ENCODE measurements around the gene CHIT1. TPM values are rescaled to one million over a fixed set of nuclear protein-coding genes. Genes with fewer than 3 reads are reported as not detected.

Gene CHIT1
- total and polyA plus RNA-seq, 2 experiments from 2014 or later: 0.07 to 0.47 TPM

DNA sequence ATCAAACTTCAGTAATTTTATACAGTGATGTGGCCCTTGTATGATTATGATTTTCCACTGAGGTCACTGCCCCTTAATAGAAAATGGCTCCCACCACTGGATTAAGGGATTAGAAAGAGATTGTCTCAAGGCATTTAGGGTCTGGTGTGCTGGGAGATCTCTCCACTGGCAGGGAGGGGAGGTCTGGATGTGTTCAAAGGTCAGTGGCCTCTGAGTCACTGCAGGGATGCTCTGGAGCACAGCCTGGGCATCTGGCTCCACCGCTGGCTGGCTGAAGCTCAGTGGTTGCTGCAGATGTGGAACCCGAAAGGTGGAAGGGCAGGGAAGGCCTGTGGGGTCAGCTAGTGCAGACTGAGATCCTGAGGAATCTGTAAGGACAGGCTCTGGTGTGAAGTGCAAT is 24.7 kb downstream of the CHIT1 start:
- Histone ChIP-seq H3K4me2 (no peak overlapping the region), H3K4me3 (no peak overlapping the region), H3K36me3 (ENCODE audit: insufficient read depth) (no peaks in the 10 kb centered on the region), H3K27me3 (ENCODE audit: insufficient read depth) (no peaks in the 10 kb centered on the region), H3K79me2 (replicated peaks; ENCODE audit: insufficient read depth) (no peaks in the 10 kb centered on the region), H3K27ac (ENCODE audit: low read depth) (no peak overlapping the region), H3K4me1 (ENCODE audit: insufficient read depth) (no peaks in the 10 kb centered on the region), H3F3A (replicated peaks; ENCODE audit: low read depth) (no peaks in the 10 kb centered on the region), H4K20me1 (replicated peaks; ENCODE audit: insufficient read depth) (no peaks in the 10 kb centered on the region), H2AFZ (no peak overlapping the region), H3K9me2 (ENCODE audit: insufficient read depth) (no peaks in the 10 kb centered on the region)
- H3K4me3 Mint-ChIP-seq: no peak overlapping the region
- H3K9me3 Mint-ChIP-seq: no peaks in the 10 kb centered on the region
- H3K4me1 Mint-ChIP-seq: peaks cover 5% of the 10 kb centered on the region
- no peaks in the 10 kb centered on the region for H3K36me3 Mint-ChIP-seq (ENCODE audit: low read depth)
- ATAC-seq (no peak), DNase-seq (ENCODE audit: low spot score) (no peak)
- H3K27ac Mint-ChIP-seq: no peak overlapping the region
- TF ChIP-seq EZH2 (IDR thresholded peaks at IDR 0.05; ENCODE audit: low read depth, unreplicated experiment): no peak
- TF ChIP-seq STAT1 (IDR thresholded peaks at IDR 0.05; ENCODE audit: unreplicated experiment): no peak
- no peak for TF ChIP-seq ZNF331 (CRISPR knock-in tag; IDR thresholded peaks at IDR 0.05; ENCODE audit: low read depth)
- TF ChIP-seq, protein P1, sequence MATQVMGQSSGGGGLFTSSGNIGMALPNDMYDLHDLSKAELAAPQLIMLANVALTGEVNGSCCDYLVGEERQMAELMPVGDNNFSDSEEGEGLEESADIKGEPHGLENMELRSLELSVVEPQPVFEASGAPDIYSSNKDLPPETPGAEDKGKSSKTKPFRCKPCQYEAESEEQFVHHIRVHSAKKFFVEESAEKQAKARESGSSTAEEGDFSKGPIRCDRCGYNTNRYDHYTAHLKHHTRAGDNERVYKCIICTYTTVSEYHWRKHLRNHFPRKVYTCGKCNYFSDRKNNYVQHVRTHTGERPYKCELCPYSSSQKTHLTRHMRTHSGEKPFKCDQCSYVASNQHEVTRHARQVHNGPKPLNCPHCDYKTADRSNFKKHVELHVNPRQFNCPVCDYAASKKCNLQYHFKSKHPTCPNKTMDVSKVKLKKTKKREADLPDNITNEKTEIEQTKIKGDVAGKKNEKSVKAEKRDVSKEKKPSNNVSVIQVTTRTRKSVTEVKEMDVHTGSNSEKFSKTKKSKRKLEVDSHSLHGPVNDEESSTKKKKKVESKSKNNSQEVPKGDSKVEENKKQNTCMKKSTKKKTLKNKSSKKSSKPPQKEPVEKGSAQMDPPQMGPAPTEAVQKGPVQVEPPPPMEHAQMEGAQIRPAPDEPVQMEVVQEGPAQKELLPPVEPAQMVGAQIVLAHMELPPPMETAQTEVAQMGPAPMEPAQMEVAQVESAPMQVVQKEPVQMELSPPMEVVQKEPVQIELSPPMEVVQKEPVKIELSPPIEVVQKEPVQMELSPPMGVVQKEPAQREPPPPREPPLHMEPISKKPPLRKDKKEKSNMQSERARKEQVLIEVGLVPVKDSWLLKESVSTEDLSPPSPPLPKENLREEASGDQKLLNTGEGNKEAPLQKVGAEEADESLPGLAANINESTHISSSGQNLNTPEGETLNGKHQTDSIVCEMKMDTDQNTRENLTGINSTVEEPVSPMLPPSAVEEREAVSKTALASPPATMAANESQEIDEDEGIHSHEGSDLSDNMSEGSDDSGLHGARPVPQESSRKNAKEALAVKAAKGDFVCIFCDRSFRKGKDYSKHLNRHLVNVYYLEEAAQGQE (IDR thresholded peaks at IDR 0.05; ENCODE audit: unreplicated experiment): no peak
- no peak for TF ChIP-seq EZH2phosphoT487 (IDR thresholded peaks at IDR 0.05; ENCODE audit: unreplicated experiment)
- TF ChIP-seq, protein P2, sequence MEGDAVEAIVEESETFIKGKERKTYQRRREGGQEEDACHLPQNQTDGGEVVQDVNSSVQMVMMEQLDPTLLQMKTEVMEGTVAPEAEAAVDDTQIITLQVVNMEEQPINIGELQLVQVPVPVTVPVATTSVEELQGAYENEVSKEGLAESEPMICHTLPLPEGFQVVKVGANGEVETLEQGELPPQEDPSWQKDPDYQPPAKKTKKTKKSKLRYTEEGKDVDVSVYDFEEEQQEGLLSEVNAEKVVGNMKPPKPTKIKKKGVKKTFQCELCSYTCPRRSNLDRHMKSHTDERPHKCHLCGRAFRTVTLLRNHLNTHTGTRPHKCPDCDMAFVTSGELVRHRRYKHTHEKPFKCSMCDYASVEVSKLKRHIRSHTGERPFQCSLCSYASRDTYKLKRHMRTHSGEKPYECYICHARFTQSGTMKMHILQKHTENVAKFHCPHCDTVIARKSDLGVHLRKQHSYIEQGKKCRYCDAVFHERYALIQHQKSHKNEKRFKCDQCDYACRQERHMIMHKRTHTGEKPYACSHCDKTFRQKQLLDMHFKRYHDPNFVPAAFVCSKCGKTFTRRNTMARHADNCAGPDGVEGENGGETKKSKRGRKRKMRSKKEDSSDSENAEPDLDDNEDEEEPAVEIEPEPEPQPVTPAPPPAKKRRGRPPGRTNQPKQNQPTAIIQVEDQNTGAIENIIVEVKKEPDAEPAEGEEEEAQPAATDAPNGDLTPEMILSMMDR (conservative IDR thresholded peaks at IDR 0.05; ENCODE audit: low read depth in 2 of 2): no peak
- TF ChIP-seq ZNF114 (CRISPR knock-in tag; IDR thresholded peaks at IDR 0.05): no peak
- TF ChIP-seq, protein P3, sequence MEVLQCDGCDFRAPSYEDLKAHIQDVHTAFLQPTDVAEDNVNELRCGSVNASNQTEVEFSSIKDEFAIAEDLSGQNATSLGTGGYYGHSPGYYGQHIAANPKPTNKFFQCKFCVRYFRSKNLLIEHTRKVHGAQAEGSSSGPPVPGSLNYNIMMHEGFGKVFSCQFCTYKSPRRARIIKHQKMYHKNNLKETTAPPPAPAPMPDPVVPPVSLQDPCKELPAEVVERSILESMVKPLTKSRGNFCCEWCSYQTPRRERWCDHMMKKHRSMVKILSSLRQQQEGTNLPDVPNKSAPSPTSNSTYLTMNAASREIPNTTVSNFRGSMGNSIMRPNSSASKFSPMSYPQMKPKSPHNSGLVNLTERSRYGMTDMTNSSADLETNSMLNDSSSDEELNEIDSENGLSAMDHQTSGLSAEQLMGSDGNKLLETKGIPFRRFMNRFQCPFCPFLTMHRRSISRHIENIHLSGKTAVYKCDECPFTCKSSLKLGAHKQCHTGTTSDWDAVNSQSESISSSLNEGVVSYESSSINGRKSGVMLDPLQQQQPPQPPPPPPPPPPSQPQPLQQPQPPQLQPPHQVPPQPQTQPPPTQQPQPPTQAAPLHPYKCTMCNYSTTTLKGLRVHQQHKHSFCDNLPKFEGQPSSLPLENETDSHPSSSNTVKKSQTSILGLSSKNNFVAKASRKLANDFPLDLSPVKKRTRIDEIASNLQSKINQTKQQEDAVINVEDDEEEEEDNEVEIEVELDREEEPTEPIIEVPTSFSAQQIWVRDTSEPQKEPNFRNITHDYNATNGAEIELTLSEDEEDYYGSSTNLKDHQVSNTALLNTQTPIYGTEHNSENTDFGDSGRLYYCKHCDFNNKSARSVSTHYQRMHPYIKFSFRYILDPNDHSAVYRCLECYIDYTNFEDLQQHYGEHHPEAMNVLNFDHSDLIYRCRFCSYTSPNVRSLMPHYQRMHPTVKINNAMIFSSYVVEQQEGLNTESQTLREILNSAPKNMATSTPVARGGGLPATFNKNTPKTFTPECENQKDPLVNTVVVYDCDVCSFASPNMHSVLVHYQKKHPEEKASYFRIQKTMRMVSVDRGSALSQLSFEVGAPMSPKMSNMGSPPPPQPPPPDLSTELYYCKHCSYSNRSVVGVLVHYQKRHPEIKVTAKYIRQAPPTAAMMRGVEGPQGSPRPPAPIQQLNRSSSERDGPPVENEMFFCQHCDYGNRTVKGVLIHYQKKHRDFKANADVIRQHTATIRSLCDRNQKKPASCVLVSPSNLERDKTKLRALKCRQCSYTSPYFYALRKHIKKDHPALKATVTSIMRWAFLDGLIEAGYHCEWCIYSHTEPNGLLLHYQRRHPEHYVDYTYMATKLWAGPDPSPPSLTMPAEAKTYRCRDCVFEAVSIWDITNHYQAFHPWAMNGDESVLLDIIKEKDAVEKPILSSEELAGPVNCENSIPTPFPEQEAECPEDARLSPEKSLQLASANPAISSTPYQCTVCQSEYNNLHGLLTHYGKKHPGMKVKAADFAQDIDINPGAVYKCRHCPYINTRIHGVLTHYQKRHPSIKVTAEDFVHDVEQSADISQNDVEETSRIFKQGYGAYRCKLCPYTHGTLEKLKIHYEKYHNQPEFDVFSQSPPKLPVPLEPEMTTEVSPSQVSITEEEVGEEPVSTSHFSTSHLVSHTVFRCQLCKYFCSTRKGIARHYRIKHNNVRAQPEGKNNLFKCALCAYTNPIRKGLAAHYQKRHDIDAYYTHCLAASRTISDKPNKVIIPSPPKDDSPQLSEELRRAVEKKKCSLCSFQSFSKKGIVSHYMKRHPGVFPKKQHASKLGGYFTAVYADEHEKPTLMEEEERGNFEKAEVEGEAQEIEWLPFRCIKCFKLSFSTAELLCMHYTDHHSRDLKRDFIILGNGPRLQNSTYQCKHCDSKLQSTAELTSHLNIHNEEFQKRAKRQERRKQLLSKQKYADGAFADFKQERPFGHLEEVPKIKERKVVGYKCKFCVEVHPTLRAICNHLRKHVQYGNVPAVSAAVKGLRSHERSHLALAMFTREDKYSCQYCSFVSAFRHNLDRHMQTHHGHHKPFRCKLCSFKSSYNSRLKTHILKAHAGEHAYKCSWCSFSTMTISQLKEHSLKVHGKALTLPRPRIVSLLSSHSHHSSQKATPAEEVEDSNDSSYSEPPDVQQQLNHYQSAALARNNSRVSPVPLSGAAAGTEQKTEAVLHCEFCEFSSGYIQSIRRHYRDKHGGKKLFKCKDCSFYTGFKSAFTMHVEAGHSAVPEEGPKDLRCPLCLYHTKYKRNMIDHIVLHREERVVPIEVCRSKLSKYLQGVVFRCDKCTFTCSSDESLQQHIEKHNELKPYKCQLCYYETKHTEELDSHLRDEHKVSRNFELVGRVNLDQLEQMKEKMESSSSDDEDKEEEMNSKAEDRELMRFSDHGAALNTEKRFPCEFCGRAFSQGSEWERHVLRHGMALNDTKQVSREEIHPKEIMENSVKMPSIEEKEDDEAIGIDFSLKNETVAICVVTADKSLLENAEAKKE (CRISPR knock-in tag; IDR thresholded peaks at IDR 0.05): no peak
- no peak for TF ChIP-seq JUNB (IDR thresholded peaks at IDR 0.05; ENCODE audit: unreplicated experiment)
- no peak for TF ChIP-seq POLR2AphosphoS5 (IDR thresholded peaks at IDR 0.05; ENCODE audit: low read depth)
- TF ChIP-seq, protein P4, sequence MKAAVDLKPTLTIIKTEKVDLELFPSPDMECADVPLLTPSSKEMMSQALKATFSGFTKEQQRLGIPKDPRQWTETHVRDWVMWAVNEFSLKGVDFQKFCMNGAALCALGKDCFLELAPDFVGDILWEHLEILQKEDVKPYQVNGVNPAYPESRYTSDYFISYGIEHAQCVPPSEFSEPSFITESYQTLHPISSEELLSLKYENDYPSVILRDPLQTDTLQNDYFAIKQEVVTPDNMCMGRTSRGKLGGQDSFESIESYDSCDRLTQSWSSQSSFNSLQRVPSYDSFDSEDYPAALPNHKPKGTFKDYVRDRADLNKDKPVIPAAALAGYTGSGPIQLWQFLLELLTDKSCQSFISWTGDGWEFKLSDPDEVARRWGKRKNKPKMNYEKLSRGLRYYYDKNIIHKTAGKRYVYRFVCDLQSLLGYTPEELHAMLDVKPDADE (IDR thresholded peaks at IDR 0.05): no peak
- TF ChIP-seq CREB1 (CRISPR knock-in tag; IDR thresholded peaks at IDR 0.05; ENCODE audit: low read depth): no peak
- TF ChIP-seq NANOG (IDR thresholded peaks at IDR 0.05; ENCODE audit: borderline replicate concordance): no peak
- H3K27me3 Mint-ChIP-seq (ENCODE audit: insufficient read depth, low read depth, poor library complexity): no peaks in the 10 kb centered on the region
